COLO668 (cell line): ENCODE data around the gene IGFBPL1.
"Not testable (repeated sequence)": the region's sequence is repeated elsewhere in the genome, so short reads cannot be mapped to it uniquely, and the experiment has no call there.

Experiments used
- DNase-seq: peaks from one replicate; lab custom pipeline; 2025; ENCODE audit not compliant: unreplicated experiment; lab: John Stamatoyannopoulos, UW

The IGFBPL1 gene

GRCh38 chr9:38423973-38424843 is at the start of gene IGFBPL1:
IGFBPL1 (minus strand) TSS chr9:38424454; CDS start chr9:38424424, 30 bp downstream.
- peak; percentile 87 for DNase-seq

- DNase-seq = not testable (repeated sequence)
These were observed 48.5 kb upstream of the IGFBPL1 start for GRCh38 chr9:38472583-38473249.

DNA sequence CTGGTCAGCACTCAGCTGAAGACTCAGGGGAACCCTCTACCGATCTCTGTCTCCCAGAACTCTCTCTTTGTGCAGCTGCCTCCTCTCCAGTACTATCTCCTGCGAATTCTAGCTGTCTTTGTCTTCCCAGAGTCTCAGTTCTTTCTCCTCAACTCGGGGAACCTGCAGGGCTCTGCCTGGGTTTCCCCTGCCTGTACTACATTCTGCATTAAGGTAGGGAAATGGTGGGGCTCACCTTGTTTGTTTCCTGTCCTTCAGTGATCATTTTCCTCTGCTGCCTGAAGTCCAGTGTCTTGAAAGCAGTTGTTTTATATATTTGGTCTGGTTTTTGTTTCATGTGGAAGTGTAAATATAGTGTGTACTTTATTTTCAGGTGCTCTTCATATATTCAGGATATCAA is 43.1 kb upstream of the IGFBPL1 start:
- no peak for DNase-seq

- DNase-seq = no peak
These were observed 29.6 kb upstream of the IGFBPL1 start for GRCh38 chr9:38453835-38454234.

DNA sequence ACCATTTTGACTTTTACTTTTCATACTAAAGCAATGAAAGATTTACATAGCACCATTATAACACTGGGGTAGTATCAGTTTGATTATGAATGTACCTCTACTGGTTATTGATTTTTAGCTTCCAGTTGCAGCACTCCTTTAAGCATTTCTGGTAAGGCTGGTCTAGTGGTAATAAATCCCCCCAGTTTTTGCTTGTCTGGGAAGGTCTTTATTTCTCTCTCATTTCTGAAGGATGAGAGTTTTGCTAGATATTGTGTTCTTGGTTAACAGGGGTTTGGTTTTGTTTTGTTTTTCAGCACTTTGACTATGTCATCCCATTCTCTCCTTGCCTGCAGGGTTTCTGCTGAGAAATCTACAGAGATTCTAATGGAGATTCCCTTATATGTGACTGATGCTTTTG is 26.9 kb upstream of the IGFBPL1 start:
- DNase-seq = no peak

GRCh38 chr9:38447703-38448102 is 23.4 kb upstream of the IGFBPL1 start:
- DNase-seq = no peak

GRCh38 chr9:38445154-38446043 is 21.1 kb upstream of the IGFBPL1 start:
- no peak for DNase-seq

DNA sequence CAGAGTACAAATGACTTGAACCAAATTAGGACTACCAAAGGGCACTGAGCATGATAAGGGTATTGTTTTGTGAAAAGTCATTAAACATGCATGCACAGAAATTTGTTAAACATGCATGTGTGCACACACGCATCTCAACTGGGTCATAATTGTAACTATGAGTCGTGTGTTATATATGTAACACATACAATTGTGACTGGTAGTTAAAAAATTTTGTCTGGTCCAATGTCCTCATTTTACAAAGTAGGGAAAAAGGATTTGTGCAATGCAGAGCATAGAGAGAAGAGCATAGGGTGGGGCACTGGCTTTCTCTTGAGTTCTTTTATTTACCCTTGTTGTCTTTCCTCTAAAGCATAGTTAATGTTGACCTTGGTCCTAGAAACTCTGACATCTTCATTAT is 19.3 kb upstream of the IGFBPL1 start:
- no peak for DNase-seq

DNA sequence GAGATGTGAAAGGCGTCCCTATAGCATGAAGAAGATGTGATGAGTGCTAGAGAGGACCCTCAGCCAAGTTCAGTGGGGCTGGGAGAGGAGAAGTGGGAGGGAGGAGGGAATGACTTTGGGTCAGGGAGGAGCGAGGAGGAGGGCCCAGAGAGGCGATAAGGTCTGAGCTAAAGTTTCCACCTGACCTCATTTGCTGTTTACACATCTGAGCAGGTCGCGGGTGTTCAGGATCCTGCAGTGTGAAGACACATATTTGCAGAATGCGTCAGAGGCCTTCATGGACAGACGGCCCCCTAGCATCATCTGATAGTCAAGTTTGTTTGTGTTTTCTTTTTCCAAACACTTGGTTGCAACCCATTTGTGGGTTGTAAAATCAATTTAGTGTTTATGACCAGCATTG is 18.9 kb upstream of the IGFBPL1 start:
- DNase-seq = peak; percentile 23

- DNase-seq = no peak
These were observed 18.3 kb upstream of the IGFBPL1 start for GRCh38 chr9:38442473-38443096.

GRCh38 chr9:38441347-38442085 is 17.3 kb upstream of the IGFBPL1 start:
- DNase-seq = no peak

- DNase-seq = no peak
These were observed 16.3 kb upstream of the IGFBPL1 start for GRCh38 chr9:38440516-38440915.

DNA sequence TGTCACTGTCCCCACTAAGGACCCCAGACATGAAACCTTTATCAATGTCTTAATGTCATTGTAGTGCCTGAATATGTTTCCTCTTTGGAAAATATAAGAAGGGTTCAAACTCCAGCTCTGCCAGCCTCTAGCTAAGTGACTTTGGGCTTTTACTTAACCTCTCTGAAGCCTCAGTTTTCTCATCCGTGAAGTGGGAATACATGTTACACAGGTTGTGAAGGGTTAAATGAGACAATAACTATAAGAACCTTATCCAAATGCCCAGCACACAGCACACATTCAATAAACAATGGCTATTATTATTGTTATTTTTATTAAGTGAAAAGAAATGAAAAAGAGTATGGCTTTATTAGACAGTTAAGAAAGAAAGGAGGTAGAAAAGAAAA is 15.7 kb upstream of the IGFBPL1 start:
- no peak for DNase-seq

GRCh38 chr9:38439291-38439915 is 15.1 kb upstream of the IGFBPL1 start:
- no peak for DNase-seq

GRCh38 chr9:38437193-38437823 is 13.1 kb upstream of the IGFBPL1 start:
- no peak for DNase-seq

GRCh38 chr9:38436708-38437107 is 12.5 kb upstream of the IGFBPL1 start:
- no peak for DNase-seq

DNA sequence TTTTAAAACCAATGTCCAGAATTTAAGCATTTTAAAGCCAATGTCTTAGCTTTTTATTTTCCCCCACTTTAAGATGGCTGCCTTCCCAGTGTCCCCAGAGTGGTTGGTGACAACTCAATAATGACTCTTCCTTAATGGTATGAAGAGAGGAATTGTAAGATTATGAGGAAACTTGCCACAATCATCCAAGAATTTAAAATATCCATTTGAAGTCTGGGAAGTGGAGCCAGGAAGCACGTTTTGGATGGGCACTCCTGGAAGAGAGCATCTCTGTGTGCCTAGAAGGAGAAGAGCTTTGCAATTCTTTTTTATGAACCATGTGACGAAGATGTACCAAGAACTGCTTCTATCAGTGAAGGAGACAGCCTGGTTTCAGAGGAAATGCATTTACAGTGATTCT is 11.3 kb upstream of the IGFBPL1 start:
- DNase-seq = no peak

DNA sequence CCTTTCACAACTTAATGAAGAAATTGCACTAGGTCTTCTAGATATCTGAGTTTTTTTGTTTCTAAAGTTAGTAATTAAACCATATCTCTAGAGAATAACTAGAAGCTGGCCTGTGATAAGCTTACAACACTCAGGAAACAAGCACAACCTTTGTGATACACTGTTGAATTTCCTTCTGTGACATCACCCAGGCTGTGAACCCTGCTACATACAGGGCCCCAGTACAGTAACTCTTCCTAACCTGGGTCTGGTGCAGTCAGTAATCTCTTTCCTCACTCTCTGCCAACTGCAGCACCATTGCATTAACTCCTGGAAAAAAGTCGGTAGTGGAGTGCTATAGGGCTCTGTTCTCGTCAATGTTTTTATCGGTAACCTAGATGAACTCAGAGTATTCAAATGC is 10.6 kb upstream of the IGFBPL1 start:
- no peak for DNase-seq

GRCh38 chr9:38434365-38434764 is 10.1 kb upstream of the IGFBPL1 start:
- DNase-seq = no peak
